GM19238 (cell line): ENCODE results near the gene ST6GALNAC3.

Source experiments
- DNase-seq: peaks from one replicate; pipeline ENCODE4 v3.0.0; 2011; ENCODE audit warnings: low spot score; ENCODE audit not compliant: insufficient read length

ST6GALNAC3 gene

GRCh38 chr1:76679534-76680152 lies 605.1 kb downstream of the ST6GALNAC3 start:
- DNase-seq = no peak

GRCh38 chr1:76680651-76681050 lies 606.1 kb downstream of the ST6GALNAC3 start:
- DNase-seq = no peak

GRCh38 chr1:76682138-76682537 lies 607.6 kb downstream of the ST6GALNAC3 start:
- DNase-seq = no peak
